ENCODE measurements around the gene GLB1L2.
A peak's percentile ranks its signal among the peaks of the same experiment; 100 is the strongest.

Gene GLB1L2

GRCh38 chr11:134405436-134405835 is 73.6 kb downstream of the GLB1L2 start:
- no peak for DNase-seq (ENCODE audit: low spot score)

- DNase-seq (ENCODE audit: low spot score) = no peak
Observed at GRCh38 chr11:134405841-134406240, 74.1 kb downstream of the GLB1L2 start.

GRCh38 chr11:134406264-134407185 is 74.7 kb downstream of the GLB1L2 start:
- DNase-seq (ENCODE audit: low spot score) = no peak

GRCh38 chr11:134407321-134407828 is 75.6 kb downstream of the GLB1L2 start:
- DNase-seq (ENCODE audit: low spot score) = no peak

- no peak for DNase-seq (ENCODE audit: low spot score)
Observed at GRCh38 chr11:134407923-134408322, 76.1 kb downstream of the GLB1L2 start.

GRCh38 chr11:134409552-134410429 is 78.0 kb downstream of the GLB1L2 start:
- DNase-seq (ENCODE audit: low spot score) = no peak

GRCh38 chr11:134410766-134411165 is 79.0 kb downstream of the GLB1L2 start:
- no peak for DNase-seq (ENCODE audit: low spot score)

GRCh38 chr11:134412203-134413042 is 80.6 kb downstream of the GLB1L2 start, which contains the start of gene B3GAT1:
Gene B3GAT1 (minus strand): TSS chr11:134412242. CDS start chr11:134387659, 24,583 bp downstream.
- no peak for DNase-seq (ENCODE audit: low spot score)

- no peak for DNase-seq (ENCODE audit: low spot score)
Observed at GRCh38 chr11:134413043-134413825, 81.4 kb downstream of the GLB1L2 start.

- no peak for DNase-seq (ENCODE audit: low spot score)
Observed at GRCh38 chr11:134413826-134414731, 82.3 kb downstream of the GLB1L2 start.

GRCh38 chr11:134414766-134415765 is 83.3 kb downstream of the GLB1L2 start:
- DNase-seq (ENCODE audit: low spot score) = no peak

- DNase-seq (ENCODE audit: low spot score) = no peak
Observed at GRCh38 chr11:134416726-134417125, 84.9 kb downstream of the GLB1L2 start.

- peak; percentile 73 for DNase-seq (ENCODE audit: low spot score)
Observed at GRCh38 chr11:134417871-134418840, 86.4 kb downstream of the GLB1L2 start.

GRCh38 chr11:134423106-134423505 is 91.3 kb downstream of the GLB1L2 start:
- no peak for DNase-seq (ENCODE audit: low spot score)

GRCh38 chr11:134425413-134425812 is 93.6 kb downstream of the GLB1L2 start:
- DNase-seq (ENCODE audit: low spot score) = no peak
